SU-DHL-6 (cell line): ENCODE results near the gene PPP1CC.

Experiments
- H2AFZ ChIP-seq: fragments of 200-600 bp; sonication (generic); 2 replicates; pipeline ENCODE4 v1.6.1; 2014; ENCODE audit warnings: low read depth, mild to moderate bottlenecking, moderate library complexity, mixed read lengths, antibody characterized with exemption, low read length; ENCODE audit not compliant: severe bottlenecking
- H3F3A ChIP-seq: fragments of 200-600 bp; shearing (Covaris generic); 2 replicates; pipeline ENCODE4 v1.6.0; 2016; ENCODE audit warnings: antibody characterized with exemption, mild to moderate bottlenecking; ENCODE audit not compliant: insufficient read depth
- H3K27ac ChIP-seq: fragments of 200-600 bp; sonication (generic); 2 replicates; pipeline ENCODE4 v1.5.1; 2016; ENCODE audit warnings: low read depth, mild to moderate bottlenecking, low read length, moderate library complexity, mixed read lengths
- H3K27me3 ChIP-seq: fragments of 200-600 bp; sonication (generic), shearing (Covaris generic); 2 replicates; pipeline ENCODE4 v1.6.0; 2014; ENCODE audit warnings: mild to moderate bottlenecking, low read length
- H3K36me3 ChIP-seq: fragments of 200-600 bp; sonication (generic); 2 replicates; pipeline ENCODE4 v1.6.1; 2014; ENCODE audit warnings: mild to moderate bottlenecking, low read length, mixed read lengths
- H3K4me2 ChIP-seq: fragments of 300-600, 200-600 bp; shearing (Covaris generic), sonication (generic); 2 replicates; pipeline ENCODE4 v1.6.0; 2014; ENCODE audit warnings: low read length, low read depth, mild to moderate bottlenecking; ENCODE audit not compliant: poor library complexity, severe bottlenecking
- H3K4me3 ChIP-seq: fragments of 200-600 bp; sonication (generic); 2 replicates; pipeline ENCODE4 v1.5.1; 2014; ENCODE audit warnings: antibody characterized with exemption, low read length, mild to moderate bottlenecking, mixed read lengths; ENCODE audit not compliant: insufficient read depth, poor library complexity, severe bottlenecking
- H3K79me2 ChIP-seq: fragments of 200-600 bp; sonication (generic); 2 replicates; pipeline ENCODE4 v1.6.1; 2014; ENCODE audit warnings: mild to moderate bottlenecking, low read length, moderate library complexity; ENCODE audit not compliant: insufficient read depth
- H3K9ac ChIP-seq: fragments of 200-600 bp; sonication (generic); 2 replicates; pipeline ENCODE4 v1.7.0; 2014; ENCODE audit warnings: mild to moderate bottlenecking, low read length
- H3K9me2 ChIP-seq: fragments of 200-600 bp; sonication (generic); replicated peaks from 2 replicates; pipeline ENCODE4 v1.6.1; 2014; ENCODE audit warnings: low read length; ENCODE audit not compliant: insufficient read depth
- H3K9me3 ChIP-seq: fragments of 200-600 bp; sonication (generic); 2 replicates; pipeline ENCODE4 v1.6.1; 2014; ENCODE audit warnings: low read length, mixed read lengths; ENCODE audit not compliant: insufficient read depth
- H4K20me1 ChIP-seq: fragments of 200-600 bp; sonication (generic); 2 replicates; pipeline ENCODE4 v1.6.1; 2014; ENCODE audit warnings: low read depth, mild to moderate bottlenecking, antibody characterized with exemption, low read length, moderate library complexity, mixed read lengths
- CTCF ChIP-seq: fragments of 200-600 bp; sonication (generic); IDR thresholded peaks from one replicate; pipeline ENCODE4 v1.5.1; 2017; ENCODE audit warnings: antibody characterized with exemption, mild to moderate bottlenecking, low read length, moderate library complexity; ENCODE audit not compliant: insufficient read depth, poor library complexity, severe bottlenecking
- EZH2phosphoT487 ChIP-seq: fragments of 200-600 bp; sonication (generic), shearing (Covaris generic); conservative IDR thresholded peaks from 2 replicates; pipeline ENCODE4 v1.6.1; 2018; ENCODE audit warnings: mild to moderate bottlenecking, antibody characterized with exemption, low read length, moderate library complexity, mixed read lengths

The PPP1CC gene

DNA sequence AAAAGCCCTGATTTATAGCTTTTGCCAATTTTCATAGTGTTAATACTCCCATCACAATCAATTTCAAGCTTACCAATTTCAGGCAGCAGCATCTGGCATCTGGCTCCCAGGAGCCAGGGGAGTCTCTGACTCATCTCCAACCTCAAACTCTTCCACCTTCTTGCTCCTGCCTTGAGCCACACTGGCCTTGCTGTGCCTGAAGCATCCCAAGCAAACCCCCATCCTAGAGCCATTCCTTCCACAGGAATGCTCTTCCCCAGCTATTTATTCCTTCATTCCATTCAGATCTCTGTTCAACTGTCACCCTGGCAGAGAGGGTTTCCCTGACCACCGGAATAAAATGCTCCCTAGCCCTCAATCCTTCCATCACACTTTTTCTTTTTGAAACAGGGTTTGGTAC is 13.9 kb upstream of the PPP1CC start:
- no peak overlapping the region for H3K27ac ChIP-seq

GRCh38 chr12:110754101-110754793 is 11.6 kb upstream of the PPP1CC start:
- Histone ChIP-seq H3K4me3 (no peak overlapping the region), H3F3A (no peaks in the 10 kb centered on the region), H3K9ac (no peak overlapping the region), H3K9me2 (no peaks in the 10 kb centered on the region), H4K20me1 (no peaks in the 10 kb centered on the region), H3K4me2 (no peak overlapping the region), H3K27me3 (no peaks in the 10 kb centered on the region), H3K27ac (no peak overlapping the region), H2AFZ (no peak overlapping the region), H3K36me3 (no peaks in the 10 kb centered on the region), H3K79me2 (no peaks in the 10 kb centered on the region), H3K9me3 (no peaks in the 10 kb centered on the region)
- TF ChIP-seq EZH2phosphoT487: no peak
- TF ChIP-seq CTCF: no peak

More for the DNA sequence above, 13.9 kb upstream of the PPP1CC start:
- Histone ChIP-seq H3K27me3 (no peaks in the 10 kb centered on the region), H3K36me3 (no peaks in the 10 kb centered on the region), H3K9ac (no peak overlapping the region), H3K4me2 (no peak overlapping the region), H3K9me3 (no peaks in the 10 kb centered on the region), H3K9me2 (no peaks in the 10 kb centered on the region), H3K4me3 (no peak overlapping the region), H3F3A (no peaks in the 10 kb centered on the region), H4K20me1 (no peaks in the 10 kb centered on the region), H2AFZ (no peak overlapping the region), H3K79me2 (no peaks in the 10 kb centered on the region)
- TF ChIP-seq CTCF (no peak), EZH2phosphoT487 (no peak)

- Histone ChIP-seq H3K36me3 (no peaks in the 10 kb centered on the region), H2AFZ (no peak overlapping the region), H3K79me2 (no peaks in the 10 kb centered on the region), H3K9ac (no peak overlapping the region), H3K9me2 (no peaks in the 10 kb centered on the region), H3K9me3 (no peaks in the 10 kb centered on the region), H3K4me2 (no peak overlapping the region), H3F3A (no peaks in the 10 kb centered on the region), H3K4me3 (no peak overlapping the region), H4K20me1 (no peaks in the 10 kb centered on the region), H3K27me3 (no peaks in the 10 kb centered on the region), H3K27ac (no peak overlapping the region)
- TF ChIP-seq CTCF: no peak
- no peak for TF ChIP-seq EZH2phosphoT487
These were observed 8.2 kb upstream of the PPP1CC start for GRCh38 chr12:110750784-110751461.
